ENCODE data around the gene ABCA4.

Gene ABCA4

DNA sequence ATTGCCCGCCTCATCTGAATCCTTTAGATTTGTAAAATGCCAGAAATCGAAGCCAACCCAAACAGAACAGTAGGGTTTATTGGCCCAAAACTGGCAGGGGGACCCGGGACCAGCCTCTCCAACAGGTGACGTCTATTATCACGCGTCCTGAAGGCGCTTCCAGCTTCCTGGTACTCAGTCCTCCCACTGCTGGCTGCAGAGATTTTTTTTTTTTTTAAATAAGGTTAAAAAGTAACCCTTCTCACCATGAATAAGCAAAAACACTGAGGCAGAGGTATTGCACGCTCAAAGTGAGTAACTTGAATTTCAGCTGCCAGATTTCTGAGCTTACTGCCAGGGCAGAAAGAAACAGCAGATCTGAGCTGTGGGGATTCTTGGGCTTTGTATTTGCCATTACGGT, 157.4 kb downstream of the ABCA4 start:
- no peak overlapping the region for H3K27ac ChIP-seq (ENCODE audit: low read length)
- H3K27me3 ChIP-seq (replicated peaks; ENCODE audit: insufficient read depth, low read length), result no peaks in the 10 kb centered on the region
- H3K79me2 ChIP-seq (ENCODE audit: low read length), result no peaks in the 10 kb centered on the region
- H3K9me2 ChIP-seq (replicated peaks; ENCODE audit: insufficient read depth, low read length), result no peaks in the 10 kb centered on the region
- H3K36me3 ChIP-seq (replicated peaks; ENCODE audit: insufficient read depth, low read length), result no peaks in the 10 kb centered on the region
- H2AFZ ChIP-seq (ENCODE audit: low read length), result no peak overlapping the region
- H3F3A ChIP-seq (ENCODE audit: insufficient read depth, low read length), result no peaks in the 10 kb centered on the region
- no peak overlapping the region for H3K4me3 ChIP-seq (ENCODE audit: low read length)
- no peaks in the 10 kb centered on the region for H3K4me1 ChIP-seq (ENCODE audit: low read length)
- no peak overlapping the region for H3K9ac ChIP-seq (ENCODE audit: low read length)
- no peaks in the 10 kb centered on the region for H3K9me3 ChIP-seq (replicated peaks; ENCODE audit: insufficient read depth, low read length)
- TF ChIP-seq, protein P1, sequence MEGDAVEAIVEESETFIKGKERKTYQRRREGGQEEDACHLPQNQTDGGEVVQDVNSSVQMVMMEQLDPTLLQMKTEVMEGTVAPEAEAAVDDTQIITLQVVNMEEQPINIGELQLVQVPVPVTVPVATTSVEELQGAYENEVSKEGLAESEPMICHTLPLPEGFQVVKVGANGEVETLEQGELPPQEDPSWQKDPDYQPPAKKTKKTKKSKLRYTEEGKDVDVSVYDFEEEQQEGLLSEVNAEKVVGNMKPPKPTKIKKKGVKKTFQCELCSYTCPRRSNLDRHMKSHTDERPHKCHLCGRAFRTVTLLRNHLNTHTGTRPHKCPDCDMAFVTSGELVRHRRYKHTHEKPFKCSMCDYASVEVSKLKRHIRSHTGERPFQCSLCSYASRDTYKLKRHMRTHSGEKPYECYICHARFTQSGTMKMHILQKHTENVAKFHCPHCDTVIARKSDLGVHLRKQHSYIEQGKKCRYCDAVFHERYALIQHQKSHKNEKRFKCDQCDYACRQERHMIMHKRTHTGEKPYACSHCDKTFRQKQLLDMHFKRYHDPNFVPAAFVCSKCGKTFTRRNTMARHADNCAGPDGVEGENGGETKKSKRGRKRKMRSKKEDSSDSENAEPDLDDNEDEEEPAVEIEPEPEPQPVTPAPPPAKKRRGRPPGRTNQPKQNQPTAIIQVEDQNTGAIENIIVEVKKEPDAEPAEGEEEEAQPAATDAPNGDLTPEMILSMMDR (IDR thresholded peaks at IDR 0.05; ENCODE audit: low read length), result no peak
- TF ChIP-seq EZH2 (optimal IDR thresholded peaks at IDR 0.05; ENCODE audit: low read depth, low read length) (no peak), EZH2phosphoT487 (IDR thresholded peaks at IDR 0.05; ENCODE audit: low read length) (no peak)
- DNase-seq, result no peak
- H4K20me1 ChIP-seq (ENCODE audit: insufficient read depth, low read length), result no peaks in the 10 kb centered on the region
- no peak overlapping the region for H3K4me2 ChIP-seq (ENCODE audit: low read depth, low read length)

DNA sequence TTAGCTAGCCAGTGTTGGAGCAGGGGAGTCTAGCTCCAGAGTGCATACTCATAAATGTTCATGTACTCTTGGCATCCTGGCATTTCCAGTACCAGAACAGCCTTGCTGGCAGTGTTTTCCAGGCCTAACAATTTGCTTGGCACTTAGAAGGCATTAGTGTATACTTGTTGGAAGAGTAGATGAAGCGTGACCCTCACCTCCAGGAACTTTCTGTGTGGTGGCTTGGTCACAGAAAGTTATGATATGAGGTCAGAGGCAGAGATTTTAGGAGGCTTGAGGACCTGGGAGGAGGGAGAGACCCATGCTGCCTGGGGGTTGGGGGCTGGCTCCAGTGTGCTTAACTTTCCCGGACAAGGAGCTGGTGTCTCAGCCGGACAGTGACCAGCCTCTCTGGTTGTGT, 159.0 kb downstream of the ABCA4 start:
- Histone ChIP-seq H3K79me2 (ENCODE audit: low read length) (no peaks in the 10 kb centered on the region), H3K4me3 (ENCODE audit: low read length) (no peak overlapping the region), H3F3A (ENCODE audit: insufficient read depth, low read length) (no peaks in the 10 kb centered on the region), H3K9me3 (replicated peaks; ENCODE audit: insufficient read depth, low read length) (no peaks in the 10 kb centered on the region), H3K36me3 (replicated peaks; ENCODE audit: insufficient read depth, low read length) (no peaks in the 10 kb centered on the region), H3K9ac (ENCODE audit: low read length) (no peak overlapping the region), H3K27ac (ENCODE audit: low read length) (no peak overlapping the region), H4K20me1 (ENCODE audit: insufficient read depth, low read length) (no peaks in the 10 kb centered on the region), H3K9me2 (replicated peaks; ENCODE audit: insufficient read depth, low read length) (no peaks in the 10 kb centered on the region), H3K27me3 (replicated peaks; ENCODE audit: insufficient read depth, low read length) (no peaks in the 10 kb centered on the region), H2AFZ (ENCODE audit: low read length) (no peak overlapping the region), H3K4me2 (ENCODE audit: low read depth, low read length) (no peak overlapping the region), H3K4me1 (ENCODE audit: low read length) (no peaks in the 10 kb centered on the region)
- TF ChIP-seq EZH2 (optimal IDR thresholded peaks at IDR 0.05; ENCODE audit: low read depth, low read length), result no peak
- TF ChIP-seq, protein P1 (IDR thresholded peaks at IDR 0.05; ENCODE audit: low read length), result no peak
- no peak for TF ChIP-seq EZH2phosphoT487 (IDR thresholded peaks at IDR 0.05; ENCODE audit: low read length)
- no peak for DNase-seq

DNA sequence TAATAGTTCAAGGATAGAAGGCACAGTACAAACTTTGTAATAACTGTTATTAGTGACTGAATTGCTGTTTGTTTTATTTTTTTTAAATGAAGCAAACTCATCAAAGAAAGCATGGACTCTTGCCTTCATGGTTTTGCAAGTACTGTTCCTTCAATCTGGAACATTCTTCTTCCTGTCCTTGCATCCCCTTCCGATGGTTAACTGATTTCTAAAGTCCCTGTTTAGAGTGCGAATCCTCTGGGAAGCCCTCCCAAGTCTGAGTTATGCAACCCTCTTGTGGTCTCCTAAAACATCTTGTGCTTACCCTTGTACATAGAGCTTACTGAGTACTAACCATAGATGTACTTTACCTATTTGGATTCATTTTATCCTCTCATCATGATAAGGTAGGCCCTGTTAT, 159.5 kb downstream of the ABCA4 start:
- Histone ChIP-seq H3K27me3 (replicated peaks; ENCODE audit: insufficient read depth, low read length) (no peaks in the 10 kb centered on the region), H3K9me3 (replicated peaks; ENCODE audit: insufficient read depth, low read length) (no peaks in the 10 kb centered on the region), H4K20me1 (ENCODE audit: insufficient read depth, low read length) (no peaks in the 10 kb centered on the region), H3K27ac (ENCODE audit: low read length) (no peak overlapping the region), H3K36me3 (replicated peaks; ENCODE audit: insufficient read depth, low read length) (no peaks in the 10 kb centered on the region), H3K4me3 (ENCODE audit: low read length) (no peak overlapping the region), H3K9ac (ENCODE audit: low read length) (no peak overlapping the region), H3F3A (ENCODE audit: insufficient read depth, low read length) (no peaks in the 10 kb centered on the region), H2AFZ (ENCODE audit: low read length) (no peak overlapping the region), H3K4me2 (ENCODE audit: low read depth, low read length) (no peak overlapping the region), H3K4me1 (ENCODE audit: low read length) (no peaks in the 10 kb centered on the region), H3K79me2 (ENCODE audit: low read length) (no peaks in the 10 kb centered on the region), H3K9me2 (replicated peaks; ENCODE audit: insufficient read depth, low read length) (no peaks in the 10 kb centered on the region)
- TF ChIP-seq, protein P1 (IDR thresholded peaks at IDR 0.05; ENCODE audit: low read length), result no peak
- no peak for TF ChIP-seq EZH2phosphoT487 (IDR thresholded peaks at IDR 0.05; ENCODE audit: low read length)
- TF ChIP-seq EZH2 (optimal IDR thresholded peaks at IDR 0.05; ENCODE audit: low read depth, low read length), result no peak
- DNase-seq, result no peak
